GM18858 (cell line): ENCODE data around the gene PAX8.

Source experiments
- ATAC-seq: cut with Tn5 transposase; IDR thresholded peaks from one replicate; pipeline ENCODE4 v1.9.1; 2021; ENCODE audit not compliant: unreplicated experiment

Gene PAX8

GRCh38 chr2:113238871-113239839 is 39.6 kb downstream of the PAX8 start:
- no peak for ATAC-seq

GRCh38 chr2:113237604-113238160 is 41.0 kb downstream of the PAX8 start:
- no peak for ATAC-seq

- no peak for ATAC-seq
Measured at GRCh38 chr2:113236367-113237159, 42.2 kb downstream of the PAX8 start.

GRCh38 chr2:113235347-113236226 is 43.1 kb downstream of the PAX8 start:
- peak; percentile 71 for ATAC-seq

GRCh38 chr2:113234721-113235346 is 43.9 kb downstream of the PAX8 start:
- no peak for ATAC-seq

- ATAC-seq: no peak
Measured at GRCh38 chr2:113233593-113234550, 44.8 kb downstream of the PAX8 start.

GRCh38 chr2:113232740-113233139 is 46.0 kb downstream of the PAX8 start:
- no peak for ATAC-seq

- ATAC-seq: no peak
Measured at GRCh38 chr2:113232123-113232522, 46.6 kb downstream of the PAX8 start.

- no peak for ATAC-seq
Measured at GRCh38 chr2:113231064-113231463, 47.7 kb downstream of the PAX8 start.

- no peak for ATAC-seq
Measured at GRCh38 chr2:113230531-113230930, 48.2 kb downstream of the PAX8 start.

- no peak for ATAC-seq
Measured at GRCh38 chr2:113229795-113230194, 48.9 kb downstream of the PAX8 start.

GRCh38 chr2:113228991-113229716 is 49.6 kb downstream of the PAX8 start:
- no peak for ATAC-seq

- ATAC-seq: no peak
Measured at GRCh38 chr2:113228351-113228750, 50.4 kb downstream of the PAX8 start.

- no peak for ATAC-seq
Measured at GRCh38 chr2:113227698-113228097, 51.0 kb downstream of the PAX8 start.

GRCh38 chr2:113227290-113227689 is 51.4 kb downstream of the PAX8 start:
- no peak for ATAC-seq

- ATAC-seq: no peak
Measured at GRCh38 chr2:113226462-113226861, 52.3 kb downstream of the PAX8 start.

- no peak for ATAC-seq
Measured at GRCh38 chr2:113225263-113226259, 53.2 kb downstream of the PAX8 start.
